HuH-7.5 (cell line): ENCODE measurements around the gene SLX4IP.
"Not testable (repeated sequence)": the region's sequence is repeated elsewhere in the genome, so short reads cannot be mapped to it uniquely, and the experiment has no call there.

Experiments used
- DNase-seq: peaks from one replicate; pipeline ENCODE4 v3.0.0; 2011; ENCODE audit warnings: low spot score

SLX4IP gene

GRCh38 chr20:10605547-10606195, 170.6 kb downstream of the SLX4IP start:
- no peak for DNase-seq

- DNase-seq, result no peak
Measured at GRCh38 chr20:10609276-10609675, 174.2 kb downstream of the SLX4IP start.

- DNase-seq, result no peak
Measured at GRCh38 chr20:10609770-10610169, 174.7 kb downstream of the SLX4IP start.

- DNase-seq, result no peak
Measured at GRCh38 chr20:10610251-10610650, 175.1 kb downstream of the SLX4IP start.

GRCh38 chr20:10611357-10611756, 176.3 kb downstream of the SLX4IP start:
- DNase-seq, result peak; percentile 47

- not testable (repeated sequence) for DNase-seq
Measured at GRCh38 chr20:10613426-10613825, 178.3 kb downstream of the SLX4IP start.

GRCh38 chr20:10613911-10614310, 178.8 kb downstream of the SLX4IP start:
- DNase-seq, result no peak

- DNase-seq, result no peak
Measured at GRCh38 chr20:10616212-10616611, 181.1 kb downstream of the SLX4IP start.

- not testable (repeated sequence) for DNase-seq
Measured at GRCh38 chr20:10617549-10618133, 182.5 kb downstream of the SLX4IP start.

- DNase-seq, result no peak
Measured at GRCh38 chr20:10618611-10619245, 183.6 kb downstream of the SLX4IP start.

- no peak for DNase-seq
Measured at GRCh38 chr20:10619427-10619826, 184.3 kb downstream of the SLX4IP start.

- DNase-seq, result no peak
Measured at GRCh38 chr20:10621149-10621548, 186.0 kb downstream of the SLX4IP start.

- DNase-seq, result no peak
Measured at GRCh38 chr20:10622657-10623418, 187.7 kb downstream of the SLX4IP start.

GRCh38 chr20:10625641-10626040, 190.5 kb downstream of the SLX4IP start:
- no peak for DNase-seq

GRCh38 chr20:10626896-10627295, 191.8 kb downstream of the SLX4IP start:
- no peak for DNase-seq

GRCh38 chr20:10629946-10630650, 195.0 kb downstream of the SLX4IP start:
- DNase-seq, result no peak

- no peak for DNase-seq
Measured at GRCh38 chr20:10631126-10631525, 196.0 kb downstream of the SLX4IP start.

GRCh38 chr20:10632721-10633509, 197.8 kb downstream of the SLX4IP start:
- no peak for DNase-seq

GRCh38 chr20:10633718-10634117, 198.6 kb downstream of the SLX4IP start:
- no peak for DNase-seq

- DNase-seq, result no peak
Measured at GRCh38 chr20:10634211-10634610, 199.1 kb downstream of the SLX4IP start.

GRCh38 chr20:10634683-10635411, 199.7 kb downstream of the SLX4IP start:
- DNase-seq, result no peak
